KOPT-K1 (cell line): Measurements from ENCODE around the gene DGKZ.

Experiments used
- H3K27ac ChIP-seq: fragments of 200-600 bp; sonication (generic); 2 replicates; pipeline ENCODE4 v1.5.1; 2016; ENCODE audit warnings: antibody characterized with exemption, mild to moderate bottlenecking, low read depth, low read length; ENCODE audit not compliant: poor library complexity, severe bottlenecking
- H3K36me3 ChIP-seq: fragments of 200-600 bp; sonication (generic); 2 replicates; pipeline ENCODE4 v1.5.1; 2017; ENCODE audit warnings: antibody characterized with exemption, mild to moderate bottlenecking, low read length, moderate library complexity; ENCODE audit not compliant: insufficient read depth
- H3K9me3 ChIP-seq: fragments of 200-600 bp; sonication (generic); 2 replicates; pipeline ENCODE4 v1.5.1; 2017; ENCODE audit warnings: antibody characterized with exemption, low read length, mild to moderate bottlenecking; ENCODE audit not compliant: insufficient read depth, poor library complexity, severe bottlenecking

Gene DGKZ

DNA sequence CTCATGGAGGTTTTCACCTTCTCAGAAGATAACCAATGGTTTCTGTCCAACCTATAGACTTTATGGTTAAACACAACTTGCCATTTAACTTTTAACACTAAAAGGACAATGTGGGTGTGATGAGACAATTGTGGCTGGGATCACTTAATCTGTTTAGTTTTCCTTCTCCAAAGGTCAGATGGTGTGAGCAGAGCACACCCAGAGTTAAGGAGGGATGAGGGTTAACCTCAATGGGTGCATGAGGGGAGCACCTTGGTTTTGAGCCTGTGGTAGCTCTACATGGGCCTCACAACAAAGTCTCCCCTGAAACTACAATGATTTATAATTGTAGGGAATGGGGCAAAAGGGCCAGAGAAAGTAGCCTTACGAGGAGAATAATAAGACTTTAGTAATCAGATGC, 73.2 kb downstream of the DGKZ start:
- H3K9me3 ChIP-seq, result no peaks in the 10 kb centered on the region
- no peak overlapping the region for H3K27ac ChIP-seq
- H3K36me3 ChIP-seq, result peaks cover 64% of the 10 kb centered on the region; the same call in 1 of the 2 replicates

DNA sequence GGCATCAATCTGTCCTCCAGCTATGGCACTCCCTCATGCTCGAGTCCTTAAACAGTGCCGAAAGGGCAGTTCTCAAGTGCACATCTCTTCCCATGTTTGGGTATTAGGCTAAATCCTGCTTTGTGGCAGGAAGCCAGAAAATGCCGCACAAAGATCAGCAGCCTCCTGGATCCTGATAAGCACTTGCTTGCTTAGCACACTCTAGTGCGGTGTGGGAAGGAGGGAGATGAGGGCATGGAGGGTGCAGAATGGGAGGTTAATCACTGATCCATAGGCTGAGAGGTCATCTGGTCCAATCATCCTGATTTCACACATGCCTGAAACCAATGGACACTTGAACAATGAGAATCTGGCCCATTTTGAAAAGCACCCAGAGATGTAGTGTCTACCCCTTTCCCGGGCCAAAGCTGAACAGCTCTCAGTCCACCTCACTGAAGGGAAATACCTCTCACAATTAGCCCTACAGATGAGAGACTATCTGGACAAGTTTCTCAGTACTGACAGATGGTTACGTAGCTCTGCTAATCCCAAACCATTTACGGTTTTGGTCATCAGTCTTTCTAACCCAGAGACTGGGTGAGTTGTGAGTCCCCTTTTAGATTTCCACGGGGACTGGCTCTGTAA, 74.1 kb downstream of the DGKZ start:
- Histone ChIP-seq H3K36me3 (peaks cover 60% of the 10 kb centered on the region; the same call in 1 of the 2 replicates), H3K9me3 (no peaks in the 10 kb centered on the region), H3K27ac (no peak overlapping the region)

DNA sequence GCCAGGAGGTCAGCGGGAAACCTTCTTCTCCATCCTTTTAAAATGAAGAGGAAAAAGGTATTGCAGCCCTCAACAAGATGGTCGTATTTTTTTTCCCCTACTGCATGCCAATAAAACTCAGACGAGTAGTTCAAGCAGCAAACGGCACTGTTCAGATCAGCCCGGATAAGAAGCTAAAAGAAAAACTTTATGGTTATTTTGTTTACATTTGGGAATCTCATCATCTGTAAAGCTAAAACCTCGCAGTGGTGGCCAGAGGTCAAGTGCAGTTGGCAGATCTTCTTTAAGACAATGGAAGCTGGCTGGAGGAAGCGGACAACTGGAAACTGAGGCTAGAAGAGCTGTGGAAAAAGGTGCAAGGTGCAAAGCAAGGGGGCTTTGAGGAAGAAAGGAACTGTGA, 75.3 kb downstream of the DGKZ start:
- no peak overlapping the region for H3K27ac ChIP-seq
- H3K36me3 ChIP-seq, result peaks cover 49% of the 10 kb centered on the region; the same call in 1 of the 2 replicates
- H3K9me3 ChIP-seq, result no peaks in the 10 kb centered on the region

DNA sequence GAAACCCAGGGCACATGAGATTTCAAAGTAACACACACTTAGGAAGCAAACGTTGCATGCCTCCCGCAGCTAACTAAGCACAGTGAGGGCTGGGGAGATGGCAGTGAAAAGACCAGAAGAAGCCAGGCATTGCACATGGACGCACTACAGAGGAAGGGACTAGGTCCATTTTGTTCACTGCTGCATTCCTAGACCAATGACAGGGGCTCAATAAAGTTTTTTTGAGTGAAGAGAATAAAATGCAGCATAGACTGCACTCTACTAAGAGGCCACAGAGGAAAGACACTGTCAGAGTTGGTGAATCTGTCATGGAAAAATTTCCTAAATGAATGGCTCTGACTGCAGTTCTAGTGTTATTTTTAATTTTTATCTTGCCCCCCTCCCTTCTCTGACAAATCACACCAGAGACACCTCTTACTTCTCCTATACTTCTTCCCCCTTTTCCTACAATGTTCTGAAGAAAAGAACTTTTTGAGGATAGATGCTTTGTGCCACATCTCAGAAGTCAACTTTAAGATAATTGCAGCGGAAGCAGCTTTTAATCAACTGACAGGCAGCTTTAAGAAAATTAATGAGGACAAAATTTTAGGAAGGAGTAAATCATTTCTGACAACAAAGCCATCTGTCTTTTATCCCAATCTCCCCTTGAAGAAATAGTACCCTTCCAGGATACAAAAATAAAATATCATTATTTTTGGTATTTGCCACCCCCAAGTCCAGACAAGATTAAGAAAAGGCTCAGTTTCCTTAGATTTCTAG, 79.1 kb downstream of the DGKZ start:
- H3K36me3 ChIP-seq, result peaks cover 41% of the 10 kb centered on the region
- H3K27ac ChIP-seq, result no peak overlapping the region
- H3K9me3 ChIP-seq, result no peaks in the 10 kb centered on the region

DNA sequence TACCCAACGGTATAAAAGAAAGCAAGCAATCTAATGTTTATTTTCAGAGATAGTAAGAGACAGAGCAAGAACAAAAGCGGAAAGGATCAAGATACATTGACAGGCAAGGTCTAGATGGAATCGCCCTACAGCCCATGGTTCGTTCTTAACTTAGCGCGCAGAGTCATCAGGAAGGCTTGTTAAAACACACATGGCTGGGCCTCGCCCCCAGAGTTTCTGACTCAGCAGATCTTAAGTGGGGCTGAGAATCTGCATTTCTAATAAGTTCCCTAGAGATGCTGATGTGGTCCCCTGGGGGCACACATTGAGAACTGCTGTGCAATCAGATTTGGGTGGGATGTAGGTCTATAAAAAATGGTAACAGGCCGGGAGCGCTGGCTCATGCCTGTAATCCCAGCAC, 80.1 kb downstream of the DGKZ start:
- no peaks in the 10 kb centered on the region for H3K9me3 ChIP-seq
- H3K36me3 ChIP-seq, result peaks cover 40% of the 10 kb centered on the region
- H3K27ac ChIP-seq, result no peak overlapping the region

DNA sequence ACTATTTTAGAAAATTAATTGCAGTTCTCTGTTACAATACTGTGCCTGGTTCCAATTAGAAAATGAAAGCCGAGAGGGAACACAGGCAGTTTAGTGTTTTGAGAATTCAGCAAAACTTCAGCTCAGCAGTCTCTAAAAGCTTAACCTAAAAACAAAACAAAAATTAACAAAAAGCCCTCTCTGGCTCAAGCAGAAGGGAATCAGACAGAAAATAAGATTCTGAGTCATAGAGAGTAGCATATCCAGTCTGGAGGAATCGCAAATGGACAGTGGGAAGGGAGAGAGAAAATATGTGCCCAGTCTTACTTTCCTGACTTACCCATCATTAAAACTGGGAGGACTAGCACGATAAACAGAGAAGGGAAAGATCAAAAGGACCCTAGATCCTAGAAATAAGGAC, 82.5 kb downstream of the DGKZ start:
- H3K27ac ChIP-seq, result no peak overlapping the region
- peaks cover 56% of the 10 kb centered on the region for H3K36me3 ChIP-seq
- no peaks in the 10 kb centered on the region for H3K9me3 ChIP-seq
